HFF-Myc (cell line): ENCODE measurements around the gene SEMA4B.

Experiments
- DNase-seq: peaks from one replicate; pipeline ENCODE4 v3.0.0-alpha.2; 2011; ENCODE audit warnings: low read depth; ENCODE audit errors: extremely low read depth
- H3K4me3 ChIP-seq: replicated peaks from 2 replicates; pipeline ENCODE4 v1.5.1; 2011; ENCODE audit warnings: low read depth, mild to moderate bottlenecking, control low read depth, low read length
- TF ChIP-seq, protein P1 (sequence below): IDR thresholded peaks from 2 replicates; pipeline ENCODE4 v1.5.1; 2012; ENCODE audit warnings: mild to moderate bottlenecking, low read depth, low read length, control low read depth; ENCODE audit errors: missing control alignments

SEMA4B gene

DNA sequence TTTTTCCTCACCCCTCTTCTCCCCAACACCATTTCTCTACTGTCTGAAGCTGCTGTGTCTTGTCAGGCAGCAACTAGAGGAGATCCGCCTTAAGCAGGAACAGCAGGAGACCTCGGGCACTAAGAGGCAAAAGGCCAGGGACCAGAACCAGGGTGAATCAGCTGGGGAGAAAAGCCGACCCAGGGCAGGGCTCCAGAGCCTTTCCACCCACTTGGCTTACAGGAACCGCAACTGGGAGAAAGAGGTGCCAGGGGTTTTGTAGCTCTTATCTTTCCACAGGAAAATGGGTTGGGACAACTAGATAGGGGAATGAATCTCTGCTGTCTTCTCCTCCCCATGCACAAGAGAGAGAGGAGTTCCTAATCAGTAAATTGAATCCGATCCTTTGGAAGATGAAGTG lies 61.3 kb downstream of the SEMA4B start:
- H3K4me3 ChIP-seq = no peak overlapping the region
- DNase-seq = no peak
- TF ChIP-seq, protein P1, sequence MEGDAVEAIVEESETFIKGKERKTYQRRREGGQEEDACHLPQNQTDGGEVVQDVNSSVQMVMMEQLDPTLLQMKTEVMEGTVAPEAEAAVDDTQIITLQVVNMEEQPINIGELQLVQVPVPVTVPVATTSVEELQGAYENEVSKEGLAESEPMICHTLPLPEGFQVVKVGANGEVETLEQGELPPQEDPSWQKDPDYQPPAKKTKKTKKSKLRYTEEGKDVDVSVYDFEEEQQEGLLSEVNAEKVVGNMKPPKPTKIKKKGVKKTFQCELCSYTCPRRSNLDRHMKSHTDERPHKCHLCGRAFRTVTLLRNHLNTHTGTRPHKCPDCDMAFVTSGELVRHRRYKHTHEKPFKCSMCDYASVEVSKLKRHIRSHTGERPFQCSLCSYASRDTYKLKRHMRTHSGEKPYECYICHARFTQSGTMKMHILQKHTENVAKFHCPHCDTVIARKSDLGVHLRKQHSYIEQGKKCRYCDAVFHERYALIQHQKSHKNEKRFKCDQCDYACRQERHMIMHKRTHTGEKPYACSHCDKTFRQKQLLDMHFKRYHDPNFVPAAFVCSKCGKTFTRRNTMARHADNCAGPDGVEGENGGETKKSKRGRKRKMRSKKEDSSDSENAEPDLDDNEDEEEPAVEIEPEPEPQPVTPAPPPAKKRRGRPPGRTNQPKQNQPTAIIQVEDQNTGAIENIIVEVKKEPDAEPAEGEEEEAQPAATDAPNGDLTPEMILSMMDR = no peak

DNA sequence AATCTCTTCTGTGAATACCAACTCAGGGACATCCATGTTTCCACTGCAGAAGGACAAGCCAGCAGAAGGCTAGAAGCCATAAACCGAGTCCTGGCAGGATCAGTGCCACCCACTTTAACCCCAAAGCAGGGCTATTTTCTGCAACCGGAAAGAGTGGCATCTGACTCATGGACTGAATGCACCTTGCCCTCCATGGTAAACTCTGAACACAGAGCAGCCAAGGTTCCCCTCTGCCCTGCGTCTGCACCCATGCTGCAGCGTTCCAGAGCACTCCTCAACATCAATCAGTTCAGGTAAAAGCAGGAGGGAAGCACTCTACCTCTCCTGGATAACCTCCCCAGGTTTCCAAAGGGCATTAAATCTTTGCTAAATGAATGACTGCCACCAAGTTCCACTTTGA lies 63.5 kb downstream of the SEMA4B start:
- TF ChIP-seq, protein P1 = no peak
- DNase-seq = no peak
- H3K4me3 ChIP-seq = peak overlapping the region; percentile 83

DNA sequence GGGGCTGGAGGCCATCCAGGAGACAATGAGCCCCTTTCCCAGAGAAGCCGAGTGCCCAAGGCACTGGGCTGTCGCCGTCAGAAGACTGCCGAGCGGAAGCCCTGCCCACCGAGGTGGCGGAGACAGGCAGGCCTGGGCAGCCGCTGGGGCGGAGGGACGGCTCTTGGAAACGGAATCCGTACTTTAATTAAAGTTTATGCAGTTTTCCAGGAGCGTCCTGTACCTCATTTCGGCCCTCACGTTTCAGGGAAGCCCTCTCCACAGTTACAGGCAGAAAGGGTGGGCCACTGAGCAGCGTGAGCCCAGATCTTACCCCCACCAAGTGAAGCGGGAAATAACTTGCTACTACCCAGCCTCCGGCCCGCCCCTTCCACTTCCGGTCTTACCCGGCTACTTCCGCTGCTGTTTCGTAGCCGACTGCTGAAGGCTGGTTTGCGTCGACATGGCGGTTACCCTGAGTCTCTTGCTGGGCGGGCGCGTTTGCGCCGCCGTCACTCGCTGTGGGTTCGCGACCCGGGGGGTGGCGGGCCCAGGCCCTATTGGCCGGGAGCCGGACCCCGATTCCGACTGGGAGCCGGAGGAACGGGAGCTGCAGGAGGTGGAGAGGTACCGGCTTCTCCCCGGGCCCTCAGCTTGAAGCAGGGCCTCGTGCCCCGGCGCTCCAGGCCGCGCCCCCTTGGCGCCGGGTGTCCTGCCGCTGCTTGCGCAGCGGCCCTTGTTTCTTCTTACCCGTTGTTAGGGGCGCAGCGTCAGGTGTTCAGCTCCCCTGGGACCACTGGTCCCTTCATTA lies 64.3 kb downstream of the SEMA4B start, which contains the start of gene NGRN:
Gene NGRN, plus strand, starts transcription at position 402 of the 790 bp plus-strand sequence. Its CDS starts 41 bp downstream, at position 443.
- TF ChIP-seq, protein P1 = no peak
- peak; percentile 71 for DNase-seq

DNA sequence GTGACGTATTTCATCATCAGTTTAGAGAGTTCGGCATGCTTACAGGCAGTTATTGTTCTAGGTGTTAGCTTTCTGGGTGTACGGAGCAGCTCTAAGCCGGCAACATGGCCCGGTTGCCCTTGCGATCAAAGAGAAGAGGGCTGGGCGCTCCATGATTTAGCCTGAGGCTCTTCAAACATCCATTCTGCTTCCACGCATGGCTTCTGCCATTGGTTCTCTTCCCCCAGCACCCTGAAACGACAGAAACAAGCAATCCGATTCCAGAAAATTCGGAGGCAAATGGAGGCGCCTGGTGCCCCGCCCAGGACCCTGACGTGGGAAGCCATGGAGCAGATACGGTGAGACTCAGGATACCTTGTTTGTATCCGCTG lies 64.9 kb downstream of the SEMA4B start:
- H3K4me3 ChIP-seq = peak overlapping the region; percentile 83
- DNase-seq = no peak
- TF ChIP-seq, protein P1 = no peak

More for the DNA sequence above, 64.3 kb downstream of the SEMA4B start, which contains the start of gene NGRN:
- peak within 1 kb of the TSS; percentile 83 for H3K4me3 ChIP-seq

DNA sequence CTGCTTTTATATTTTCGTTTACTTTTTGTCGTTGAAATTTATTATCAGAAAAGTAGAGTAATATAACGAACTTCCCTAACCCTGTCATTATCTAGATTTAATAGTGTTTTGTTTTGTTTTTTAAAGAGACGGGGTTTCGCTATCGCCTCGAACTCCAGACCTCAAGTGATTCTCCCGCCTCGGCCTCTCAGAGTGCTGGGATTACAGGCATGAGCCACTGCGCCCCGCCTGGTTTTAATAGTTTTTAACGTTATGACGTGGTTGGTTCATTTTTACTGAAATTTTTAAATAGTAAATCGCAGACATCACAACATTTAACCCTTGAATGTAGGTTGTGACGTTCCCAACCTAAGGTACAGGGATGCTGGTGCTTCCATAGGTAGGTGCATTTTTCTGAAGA lies 65.4 kb downstream of the SEMA4B start:
- peak overlapping the region; percentile 83 for H3K4me3 ChIP-seq
- TF ChIP-seq, protein P1 = no peak
- DNase-seq = no peak

DNA sequence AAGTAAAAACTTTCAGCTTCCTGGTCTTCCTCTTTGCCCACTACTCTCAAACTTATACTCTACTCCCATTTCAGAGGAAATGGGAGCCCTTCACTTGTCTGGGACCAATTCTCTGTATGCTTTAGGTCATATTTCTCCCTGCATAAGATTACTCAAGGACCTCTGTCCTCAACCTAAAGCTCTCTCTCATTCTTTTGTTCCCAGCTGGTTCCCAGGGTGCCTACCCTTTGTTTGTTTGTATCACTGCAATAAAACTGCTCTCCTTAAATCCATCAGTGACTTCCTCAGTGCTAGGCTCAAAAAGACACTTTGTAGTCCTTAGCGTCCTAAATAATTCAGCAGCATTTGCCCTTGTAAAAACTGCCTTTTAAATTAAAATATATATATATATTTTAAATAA lies 67.3 kb downstream of the SEMA4B start:
- TF ChIP-seq, protein P1 = no peak
- no peak for DNase-seq
- peak overlapping the region; percentile 83 for H3K4me3 ChIP-seq
